IPS-18a (cell line): ENCODE results near the gene GSTM2.
A peak's percentile ranks its signal among the peaks of the same experiment; 100 is the strongest.
"Not testable (repeated sequence)": the region's sequence is repeated elsewhere in the genome, so short reads cannot be mapped to it uniquely, and the experiment has no call there.

ENCODE experiments used
- H3K27ac ChIP-seq: one replicate; pipeline ENCODE4 v1.5.1; 2013; ENCODE audit warnings: low read length
- H3K27me3 ChIP-seq: one replicate; pipeline ENCODE4 v1.6.1; 2013; ENCODE audit warnings: mild to moderate bottlenecking, low read length; ENCODE audit not compliant: control insufficient read depth, insufficient read depth
- H3K36me3 ChIP-seq: one replicate; pipeline ENCODE4 v1.6.1; 2013; ENCODE audit warnings: low read depth, low read length; ENCODE audit not compliant: control insufficient read depth
- H3K4me1 ChIP-seq: one replicate; pipeline ENCODE4 v1.6.1; 2013; ENCODE audit warnings: low read depth, low read length; ENCODE audit not compliant: control insufficient read depth
- H3K4me3 ChIP-seq: one replicate; pipeline ENCODE4 v1.5.1; 2013; ENCODE audit warnings: low read length
- H3K9ac ChIP-seq: one replicate; pipeline ENCODE4 v1.6.1; 2013; ENCODE audit warnings: mild to moderate bottlenecking, low read length, moderate library complexity
- H3K9me3 ChIP-seq: one replicate; pipeline ENCODE4 v1.6.1; 2013; ENCODE audit warnings: low read depth, low read length; ENCODE audit not compliant: control insufficient read depth

The GSTM2 gene

GRCh38 chr1:109673861-109674260 lies 6.0 kb downstream of the GSTM2 start:
- H3K27ac ChIP-seq, H3K4me1 ChIP-seq, H3K9ac ChIP-seq, H3K27me3 ChIP-seq, H3K9me3 ChIP-seq, H3K4me3 ChIP-seq, H3K36me3 ChIP-seq: not testable (repeated sequence)

- not testable (repeated sequence) for H3K9me3 ChIP-seq, H3K4me3 ChIP-seq, H3K27me3 ChIP-seq, H3K9ac ChIP-seq, H3K27ac ChIP-seq, H3K4me1 ChIP-seq, H3K36me3 ChIP-seq
Observed at GRCh38 chr1:109676683-109677381, 9.0 kb downstream of the GSTM2 start.

GRCh38 chr1:109677459-109677858 lies 9.6 kb downstream of the GSTM2 start:
- no peaks in the 10 kb centered on the region for H3K36me3 ChIP-seq
- no peak overlapping the region for H3K4me3 ChIP-seq
- no peak overlapping the region for H3K27ac ChIP-seq
- H3K4me1 ChIP-seq: no peaks in the 10 kb centered on the region
- no peaks in the 10 kb centered on the region for H3K27me3 ChIP-seq
- H3K9ac ChIP-seq: no peak overlapping the region
- H3K9me3 ChIP-seq: no peaks in the 10 kb centered on the region

- not testable (repeated sequence) for H3K4me1 ChIP-seq, H3K27me3 ChIP-seq, H3K36me3 ChIP-seq, H3K4me3 ChIP-seq, H3K9me3 ChIP-seq, H3K27ac ChIP-seq, H3K9ac ChIP-seq
Observed at GRCh38 chr1:109678637-109679036, 10.8 kb downstream of the GSTM2 start.

- H3K27me3 ChIP-seq, H3K27ac ChIP-seq, H3K9me3 ChIP-seq, H3K4me1 ChIP-seq, H3K4me3 ChIP-seq, H3K9ac ChIP-seq, H3K36me3 ChIP-seq: not testable (repeated sequence)
Observed at GRCh38 chr1:109684777-109685176, 16.9 kb downstream of the GSTM2 start.

- H3K4me1 ChIP-seq, H3K9ac ChIP-seq, H3K27me3 ChIP-seq, H3K36me3 ChIP-seq, H3K27ac ChIP-seq, H3K9me3 ChIP-seq, H3K4me3 ChIP-seq: not testable (repeated sequence)
Observed at GRCh38 chr1:109685399-109685798, 17.5 kb downstream of the GSTM2 start.

GRCh38 chr1:109685890-109686289 lies 18.0 kb downstream of the GSTM2 start:
- H3K9me3 ChIP-seq, H3K36me3 ChIP-seq, H3K27ac ChIP-seq, H3K27me3 ChIP-seq, H3K4me3 ChIP-seq, H3K4me1 ChIP-seq, H3K9ac ChIP-seq: not testable (repeated sequence)

- not testable (repeated sequence) for H3K9ac ChIP-seq, H3K27me3 ChIP-seq, H3K36me3 ChIP-seq, H3K27ac ChIP-seq, H3K4me1 ChIP-seq, H3K9me3 ChIP-seq
- H3K4me3 ChIP-seq: peak overlapping the region; percentile 66
Observed at GRCh38 chr1:109687109-109687508, 19.3 kb downstream of the GSTM2 start.

- Histone ChIP-seq H3K27ac (no peak within 1 kb of the TSS), H3K4me1 (no peaks in the 10 kb centered on the region), H3K4me3 (peak within 1 kb of the TSS; percentile 66), H3K36me3 (no peaks in the 10 kb centered on the region), H3K9ac (peak within 1 kb of the TSS; percentile 36), H3K27me3 (no peaks in the 10 kb centered on the region), H3K9me3 (no peaks in the 10 kb centered on the region)
Observed at GRCh38 chr1:109687641-109688499, 20.0 kb downstream of the GSTM2 start, which contains the start of gene GSTM1. Gene GSTM1, plus strand, starts transcription at chr1:109687817. Its CDS starts 57 bp downstream, at chr1:109687874.

- H3K27me3 ChIP-seq: no peaks in the 10 kb centered on the region
- no peak overlapping the region for H3K27ac ChIP-seq
- H3K4me1 ChIP-seq: no peaks in the 10 kb centered on the region
- H3K36me3 ChIP-seq: no peaks in the 10 kb centered on the region
- H3K9me3 ChIP-seq: no peaks in the 10 kb centered on the region
- no peak overlapping the region for H3K9ac ChIP-seq
- no peak overlapping the region for H3K4me3 ChIP-seq
Observed at GRCh38 chr1:109689844-109690405, 22.1 kb downstream of the GSTM2 start.

GRCh38 chr1:109691759-109692158 lies 23.9 kb downstream of the GSTM2 start:
- Histone ChIP-seq H3K9ac (no peak overlapping the region), H3K4me3 (no peak overlapping the region), H3K27ac (no peak overlapping the region), H3K4me1 (no peaks in the 10 kb centered on the region), H3K9me3 (no peaks in the 10 kb centered on the region), H3K36me3 (no peaks in the 10 kb centered on the region), H3K27me3 (no peaks in the 10 kb centered on the region)
